HG03342 (cell line): ENCODE results near the gene VWA3A.
"Not testable (repeated sequence)": the region's sequence is repeated elsewhere in the genome, so short reads cannot be mapped to it uniquely, and the experiment has no call there.

Source experiments
- ATAC-seq: cut with Tn5 transposase; IDR thresholded peaks from one replicate; pipeline ENCODE4 v1.9.1; 2021; ENCODE audit warnings: mild to moderate bottlenecking, moderate library complexity; ENCODE audit not compliant: unreplicated experiment

VWA3A gene

DNA sequence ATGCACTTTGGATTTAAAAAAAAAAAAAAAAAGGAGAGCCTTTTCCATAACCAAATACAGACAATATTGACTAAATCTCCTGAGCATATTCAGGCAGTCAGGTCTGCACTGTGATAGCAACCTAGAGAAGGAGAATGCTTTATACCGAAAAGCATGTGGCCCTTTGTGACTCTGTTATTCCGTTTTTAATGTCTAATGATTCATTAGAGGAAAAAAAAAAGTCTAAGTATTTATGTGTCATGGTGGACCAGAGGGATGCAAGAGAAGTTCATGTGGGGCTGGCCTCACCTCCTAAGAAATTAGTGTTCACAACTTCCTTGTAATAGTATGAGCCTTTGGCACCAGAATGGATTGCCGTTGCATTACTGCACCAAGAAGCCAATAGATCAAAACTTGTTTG lies 11.3 kb upstream of the VWA3A start:
- ATAC-seq: no peak

DNA sequence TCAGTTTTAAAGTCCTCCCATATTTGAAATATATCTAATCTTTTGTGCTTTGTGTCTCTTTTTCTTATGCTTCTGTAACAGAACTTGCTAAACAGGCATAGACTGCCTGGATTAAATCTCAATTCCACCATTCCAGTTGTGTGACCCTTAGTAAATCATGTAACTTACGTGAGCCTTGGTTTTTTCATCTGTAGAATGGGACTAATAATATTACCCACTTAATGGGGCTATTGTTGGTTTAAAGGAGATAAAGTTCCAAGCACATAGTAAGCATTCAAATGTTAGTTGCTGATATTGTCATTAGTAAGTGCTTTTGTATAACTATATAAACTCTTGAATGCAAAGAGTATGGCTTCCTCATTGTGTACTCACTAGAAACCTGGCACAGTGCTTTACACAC lies 5.9 kb upstream of the VWA3A start:
- ATAC-seq: no peak

DNA sequence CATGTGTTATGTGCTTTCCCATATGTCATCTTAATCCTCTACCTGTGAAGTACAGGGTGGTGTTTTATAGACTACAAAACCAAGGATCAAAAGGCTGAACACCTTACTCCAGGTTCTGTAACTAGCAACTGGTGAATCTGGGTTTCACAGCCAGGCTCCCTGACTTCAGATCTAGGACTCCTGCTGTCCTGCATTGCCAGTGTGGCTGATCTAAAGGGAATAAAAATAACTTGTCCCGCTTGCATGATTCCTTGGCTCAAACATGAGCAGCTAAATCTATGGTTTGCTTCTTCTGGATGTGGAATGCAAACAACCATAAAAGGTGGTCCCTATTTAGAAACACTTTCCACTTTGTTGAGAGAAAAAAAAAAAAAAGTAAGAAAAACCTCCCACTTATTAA lies 3.7 kb upstream of the VWA3A start:
- ATAC-seq: no peak

DNA sequence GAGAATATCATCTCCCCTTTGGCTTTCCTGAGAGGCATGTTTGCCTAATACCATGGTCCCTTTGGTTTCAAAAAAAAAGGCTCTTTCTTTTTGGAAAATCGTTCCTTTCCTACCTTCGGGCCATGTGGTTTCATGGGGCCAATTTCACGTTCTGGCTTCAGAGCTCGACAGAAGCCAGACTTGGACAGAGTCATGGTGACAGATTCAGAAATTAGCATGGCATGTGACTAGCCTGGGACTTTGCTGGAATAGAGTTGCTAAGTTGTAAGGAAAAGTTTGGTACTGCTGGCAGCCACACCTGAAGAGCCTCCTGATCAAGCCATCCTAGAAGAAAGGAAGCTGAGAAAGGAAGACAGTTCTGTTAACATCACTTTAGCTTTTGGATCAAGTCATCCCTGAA lies 2.4 kb upstream of the VWA3A start:
- no peak for ATAC-seq

GRCh38 chr16:22091721-22092120 lies 620 bp upstream of the VWA3A start:
- ATAC-seq: no peak

DNA sequence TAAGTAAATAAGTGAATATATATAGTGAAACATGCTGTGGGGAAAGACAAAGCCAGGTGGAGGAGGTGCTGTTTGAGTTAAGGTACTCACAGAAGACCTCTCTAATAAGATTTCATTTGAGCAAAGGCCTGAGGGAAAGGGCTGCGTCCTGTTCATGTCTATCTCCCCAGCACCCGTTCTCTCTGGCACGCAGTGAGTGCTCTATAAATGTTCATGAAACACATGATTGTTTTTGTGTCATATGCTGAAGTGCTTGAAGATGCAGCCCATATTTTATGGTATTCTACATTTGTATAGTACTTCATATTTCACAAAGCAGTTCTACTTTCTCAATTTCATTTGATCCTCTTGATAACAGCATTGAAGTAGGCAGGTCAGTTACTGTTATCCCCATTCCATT lies 990 bp downstream of the VWA3A start:
- ATAC-seq: no peak

GRCh38 chr16:22093996-22094395 lies 1.7 kb downstream of the VWA3A start:
- no peak for ATAC-seq

DNA sequence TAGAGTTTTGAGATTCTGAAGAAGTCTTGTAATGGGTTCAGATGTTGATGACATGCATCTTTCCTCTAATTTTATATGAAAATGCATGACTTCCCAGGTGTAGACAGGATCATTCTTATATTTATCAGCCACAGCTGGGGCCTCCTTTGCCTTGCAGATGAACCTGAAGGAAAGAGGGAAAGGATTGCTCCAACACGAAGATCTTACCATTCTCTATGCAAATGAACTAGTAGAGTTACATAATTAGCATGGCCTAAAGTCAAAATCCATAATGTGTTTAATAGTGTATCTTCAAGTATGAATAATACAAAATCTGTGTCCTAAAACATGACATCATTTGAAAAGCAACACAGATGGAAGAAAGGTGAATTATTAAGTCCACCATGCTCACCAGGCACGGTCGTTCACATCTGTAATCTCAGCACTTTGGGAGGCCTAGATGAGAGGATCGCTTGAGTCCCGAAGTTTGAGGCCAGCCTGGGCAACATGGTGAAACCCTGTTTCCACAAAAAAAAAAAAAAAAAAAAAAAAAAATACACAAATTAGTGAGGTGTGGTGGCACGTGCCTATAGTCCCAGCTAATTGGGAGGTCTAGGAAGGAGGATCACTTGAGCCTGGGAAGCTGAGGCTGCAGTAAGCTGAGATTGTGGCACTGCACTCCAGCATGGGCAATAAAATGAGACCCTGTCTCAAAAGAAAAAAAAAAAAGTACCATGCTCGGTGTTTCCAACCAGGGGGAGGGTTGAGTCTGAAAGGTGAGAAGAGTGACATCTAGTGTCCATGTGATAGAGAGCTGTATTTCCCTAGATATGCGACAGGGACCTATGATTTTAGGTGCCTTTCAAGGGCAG lies 6.3 kb downstream of the VWA3A start:
- ATAC-seq: no peak

GRCh38 chr16:22099256-22099975 lies 7.1 kb downstream of the VWA3A start:
- no peak for ATAC-seq

- ATAC-seq: no peak
These were observed 11.1 kb downstream of the VWA3A start for GRCh38 chr16:22103441-22103840.

- ATAC-seq: no peak
These were observed 17.0 kb downstream of the VWA3A start for GRCh38 chr16:22109258-22109898.

DNA sequence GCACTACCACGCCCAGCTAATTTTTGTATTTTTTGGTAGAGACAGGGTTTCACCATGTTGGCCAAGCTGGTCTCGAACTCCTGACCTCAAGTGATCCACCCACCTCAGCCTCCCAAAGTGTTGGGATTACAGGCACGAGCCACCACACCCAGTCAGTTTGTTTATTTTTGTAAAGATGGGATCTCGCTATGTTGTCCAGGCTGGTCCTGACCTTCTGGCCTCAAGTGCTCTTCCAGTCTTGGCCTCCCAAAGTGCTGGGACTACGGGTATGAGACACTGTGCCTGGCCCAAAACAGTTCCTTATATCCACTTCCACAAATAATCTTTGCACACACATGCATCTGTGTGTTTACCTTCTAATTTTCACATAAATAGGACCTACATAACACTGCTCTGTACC lies 19.3 kb downstream of the VWA3A start:
- ATAC-seq: not testable (repeated sequence)

DNA sequence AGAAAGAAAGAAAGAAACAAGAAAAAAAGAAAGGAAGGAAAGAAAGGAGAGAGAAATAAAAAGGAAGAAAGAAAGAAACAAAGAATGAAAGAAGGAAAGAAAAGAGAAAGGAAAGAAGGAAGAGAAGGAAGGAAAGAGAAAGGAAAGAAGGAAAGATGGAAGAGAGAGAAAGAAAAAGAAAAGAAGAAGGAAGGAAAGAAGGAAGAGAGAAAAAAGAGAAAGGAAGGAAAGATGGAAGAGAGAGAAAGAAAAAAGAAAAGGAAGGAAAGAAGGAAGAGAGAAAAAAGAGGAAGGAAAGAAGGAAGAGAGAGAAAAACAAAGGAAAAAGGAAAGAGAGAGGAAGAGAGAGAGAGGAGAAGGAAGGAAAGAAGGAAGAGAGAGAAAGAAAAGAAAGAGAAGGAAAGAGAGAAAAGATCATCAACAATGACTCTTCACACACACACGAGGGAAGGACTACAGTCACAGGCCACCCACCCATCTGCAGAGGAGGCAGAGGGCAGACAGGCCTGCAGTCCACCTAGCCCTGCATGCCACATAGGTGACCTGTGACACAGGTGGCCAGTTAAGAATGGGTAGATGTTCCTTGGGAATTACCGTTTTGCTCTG lies 23.9 kb downstream of the VWA3A start:
- ATAC-seq: no peak

DNA sequence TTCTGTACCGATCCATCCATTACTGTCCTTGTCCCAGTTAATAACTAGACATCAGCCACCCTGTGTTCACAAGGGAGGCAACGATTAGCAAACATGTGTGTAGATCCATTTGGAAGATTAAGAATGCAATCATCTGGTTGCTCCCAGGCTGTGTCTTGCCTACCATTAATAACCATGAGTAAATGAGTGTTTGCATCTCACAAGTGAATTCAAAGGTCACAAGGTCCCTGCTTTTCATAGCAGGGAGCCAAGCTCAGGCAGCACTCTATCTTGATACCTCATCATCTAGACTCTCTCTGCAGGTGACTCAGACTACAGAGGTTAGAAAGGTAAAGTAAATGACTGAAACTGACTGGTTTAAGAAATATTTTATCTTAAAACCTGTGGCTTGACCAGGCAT lies 25.3 kb downstream of the VWA3A start:
- no peak for ATAC-seq

DNA sequence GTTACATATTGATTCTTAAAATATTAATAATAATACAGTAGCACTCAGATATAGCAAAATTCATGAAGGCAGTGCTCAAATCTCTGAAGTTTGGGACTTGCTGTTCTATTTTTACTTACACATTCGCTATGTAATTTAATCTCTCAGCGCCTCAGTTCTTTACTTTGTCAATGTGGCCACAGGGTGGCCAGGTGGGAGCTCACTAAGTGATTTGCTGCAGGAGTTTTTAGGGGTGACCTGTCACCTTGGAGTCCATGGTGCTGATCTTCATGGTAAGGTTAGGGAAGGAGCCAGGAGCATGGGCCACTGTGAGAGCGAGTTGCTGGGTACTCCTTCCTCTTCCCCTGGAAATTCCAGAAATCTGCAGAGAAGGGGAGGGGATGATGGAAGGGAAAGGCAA lies 28.1 kb downstream of the VWA3A start:
- no peak for ATAC-seq

GRCh38 chr16:22122239-22122638 lies 29.9 kb downstream of the VWA3A start:
- no peak for ATAC-seq

GRCh38 chr16:22123146-22123545 lies 30.8 kb downstream of the VWA3A start:
- no peak for ATAC-seq

DNA sequence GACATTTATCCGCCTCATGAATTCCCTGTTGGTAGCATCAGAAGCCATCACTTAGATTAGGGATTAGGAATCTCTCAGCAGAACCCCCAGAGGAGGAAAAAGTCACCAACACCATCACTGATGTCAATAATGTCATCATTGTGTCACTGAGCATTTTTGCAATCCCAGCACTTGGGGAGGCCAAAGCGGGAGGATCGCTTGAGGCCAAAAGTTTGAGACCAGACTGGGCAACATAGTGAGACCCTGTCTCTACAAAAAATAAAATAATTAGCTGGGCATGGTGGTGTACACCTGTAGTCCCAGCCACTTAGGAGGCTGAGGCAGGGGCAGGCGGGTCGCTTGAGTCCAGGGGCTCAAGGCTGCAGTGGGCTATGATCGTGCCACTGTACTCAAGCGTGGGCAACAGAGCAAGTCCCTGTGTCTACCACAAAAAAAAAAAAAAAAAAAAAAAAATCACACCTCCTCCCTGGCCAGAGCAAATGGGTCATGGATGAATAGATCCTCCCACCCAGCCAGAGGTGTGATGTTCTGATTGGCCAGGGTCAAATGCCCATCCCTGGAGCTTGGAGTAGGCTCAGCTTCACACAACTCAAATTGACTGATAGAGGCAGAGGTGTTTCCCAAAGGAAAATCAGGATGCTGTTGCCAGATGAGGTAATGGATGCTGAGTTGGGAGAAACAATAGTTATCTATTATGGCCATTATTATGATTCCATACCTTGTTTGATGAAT lies 31.6 kb downstream of the VWA3A start:
- ATAC-seq: no peak

- no peak for ATAC-seq
These were observed 32.4 kb downstream of the VWA3A start for GRCh38 chr16:22124583-22125284.

DNA sequence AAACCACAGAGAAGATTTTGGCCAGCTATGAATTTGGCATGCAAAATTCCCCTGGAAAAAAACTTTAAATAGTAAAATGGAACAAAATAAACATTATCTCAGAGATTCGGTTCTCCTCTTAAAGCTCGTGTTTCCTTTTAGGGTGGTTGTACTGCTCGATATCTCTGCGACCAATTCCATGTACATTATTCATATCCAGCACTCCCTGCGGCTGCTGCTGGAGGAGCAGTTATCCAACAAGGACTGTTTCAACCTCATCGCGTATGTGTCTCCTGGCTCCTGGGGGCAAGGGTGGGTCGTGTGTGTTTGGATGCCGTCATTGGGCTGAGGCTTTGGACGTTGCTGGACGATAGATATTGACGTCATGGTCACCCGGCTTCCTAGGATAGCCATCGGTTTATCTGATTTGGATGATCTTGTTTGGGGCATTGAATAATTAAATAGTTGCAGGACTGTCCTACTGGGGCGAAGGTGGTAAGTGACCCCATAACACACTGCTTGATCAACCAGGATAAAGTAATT lies 33.8 kb downstream of the VWA3A start:
- ATAC-seq: no peak
